Measurements from ENCODE around the gene CD2.

GRCh38 chr1:116794371-116794770 lies 40.1 kb downstream of the CD2 start:
- no peak for TF ChIP-seq CTCF (IDR thresholded peaks at IDR 0.05)
- TF ChIP-seq ZFX (IDR thresholded peaks at IDR 0.05; ENCODE audit: borderline replicate concordance) = no peak
